ENCODE results near the gene CEBPE. TPM values are rescaled to one million over a fixed set of nuclear protein-coding genes. Genes with fewer than 3 reads are reported as not detected.
A peak's percentile ranks its signal among the peaks of the same experiment; 100 is the strongest.

The CEBPE gene
- polyA plus RNA-seq, 1 of the 3 experiments (the other 2 are of a cell fraction), result not detected

DNA sequence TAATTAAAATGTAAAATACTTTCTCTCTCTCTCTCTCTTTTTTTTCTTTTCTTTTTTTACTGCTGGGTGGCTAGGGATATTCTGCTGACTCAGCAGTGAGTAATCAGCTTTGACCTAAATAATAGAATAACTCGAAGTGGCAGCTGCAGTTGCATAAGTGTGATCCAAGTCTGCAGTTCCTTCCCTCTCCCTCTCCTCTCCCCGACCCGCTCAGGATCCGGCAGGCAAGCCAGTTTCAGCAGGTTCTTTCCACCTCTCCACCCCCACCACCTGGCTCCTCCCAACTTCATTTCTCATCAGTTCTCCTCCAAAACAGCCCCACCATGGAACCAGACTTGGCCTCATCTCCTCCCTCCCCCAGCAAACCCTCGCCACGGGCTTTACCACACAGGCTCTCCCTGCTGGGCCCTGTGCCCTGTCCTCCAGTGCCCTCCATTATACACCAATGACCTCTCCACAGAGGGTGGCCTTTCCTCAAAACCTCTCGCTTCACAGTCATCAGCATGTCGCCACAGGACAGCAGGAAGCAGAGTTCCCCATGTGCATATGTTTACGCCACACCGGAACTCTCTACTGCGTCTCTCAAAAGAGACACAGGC, 42.0 kb upstream of the CEBPE start:
- Histone ChIP-seq H3K27ac (ENCODE audit: low read depth in 2 of 2, low read length in 1 of 2) (no peak overlapping the region; a peak in 1 of 4 replicates), H3K27me3 (ENCODE audit: insufficient read depth) (no peaks in the 10 kb centered on the region), H3K4me1 (ENCODE audit: control insufficient read depth in 1 of 2, insufficient read depth in 2 of 2, low read depth in 1 of 2, low read length in 1 of 2) (peaks cover 0 to 17% of the 10 kb centered on the region in 2 experiments; a peak in 2 of 4 replicates), H3K9ac (no peak overlapping the region), H3K79me2 (ENCODE audit: insufficient read depth) (no peaks in the 10 kb centered on the region), H3K9me2 (no peaks in the 10 kb centered on the region), H4K20me1 (ENCODE audit: insufficient read depth) (no peaks in the 10 kb centered on the region), H3F3A (replicated peaks; ENCODE audit: insufficient read depth) (no peaks in the 10 kb centered on the region), H3K9me3 (no peaks in the 10 kb centered on the region), H3K4me3 (ENCODE audit: low read depth in 2 of 2, low read length in 1 of 2) (no peak overlapping the region), H3K4me2 (peak overlapping the region; percentile 31), H3K36me3 (replicated peaks in 1 of 2; ENCODE audit: control insufficient read depth in 1 of 2, insufficient read depth in 2 of 2, low read length in 1 of 2) (no peaks in the 10 kb centered on the region), H2AFZ (ENCODE audit: low read depth) (0 out of 2 replicates have a peak overlapping the region, but pooled peaks have one; percentile 48)
- CTCF ChIA-PET, result interaction anchor here (0.8 kb wide), 1 partner anchor 70 kb away, joined by 3 read pairs; no protein-coding TSS in a partner anchor
- no peak for DNase-seq
- 47% methylated on average over 11 of the region's 11 CpGs for WGBS (ENCODE audit: low lambda C conversion rate)
- TF ChIP-seq FOSL2 (IDR thresholded peaks at IDR 0.05; ENCODE audit: borderline replicate concordance, low read depth) (no peak), POLR2AphosphoS5 (IDR thresholded peaks at IDR 0.05; ENCODE audit: low read depth, low read length) (no peak), MXI1 (IDR thresholded peaks at IDR 0.05; ENCODE audit: low read depth, low read length) (no peak), MEF2A (IDR thresholded peaks at IDR 0.05; ENCODE audit: borderline replicate concordance, low read depth) (no peak), SMC3 (IDR thresholded peaks at IDR 0.05; ENCODE audit: low read depth, low read length) (no peak), RCOR1 (IDR thresholded peaks at IDR 0.05; ENCODE audit: low read length) (no peak), RXRA (IDR thresholded peaks at IDR 0.05; ENCODE audit: borderline replicate concordance, low read depth) (no peak), NRF1 (IDR thresholded peaks at IDR 0.05; ENCODE audit: low read depth, low read length) (no peak)
- POLR2A ChIA-PET, result no interaction called here

DNA sequence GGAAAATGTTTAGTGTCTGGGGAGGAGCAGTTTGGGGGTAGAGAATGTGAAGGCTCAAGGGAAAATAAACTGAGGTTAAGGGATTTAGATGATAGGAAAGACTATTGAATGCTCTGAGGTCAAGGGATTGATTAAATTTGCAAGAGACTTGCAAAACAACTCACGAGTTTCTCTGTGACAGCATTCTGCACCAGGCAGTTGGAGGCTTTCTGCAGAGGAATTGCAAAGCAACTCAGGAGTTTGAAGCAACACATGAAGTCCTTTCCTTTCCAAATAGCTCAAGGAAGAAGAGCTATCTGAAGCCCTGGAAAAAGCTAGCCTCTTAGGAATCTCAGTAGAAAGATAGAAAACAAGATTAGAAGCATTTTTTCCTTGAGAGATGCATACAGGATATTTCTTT, 40.5 kb upstream of the CEBPE start:
- POLR2A ChIA-PET, result no interaction called here
- no peaks in the 10 kb centered on the region for H4K20me1 ChIP-seq (ENCODE audit: insufficient read depth)
- no peak overlapping the region for H2AFZ ChIP-seq (ENCODE audit: low read depth)
- H3K4me2 ChIP-seq, result no peak overlapping the region
- no peaks in the 10 kb centered on the region for H3K9me2 ChIP-seq
- no peaks in the 10 kb centered on the region for H3K9me3 ChIP-seq
- H3K4me1 ChIP-seq (ENCODE audit: control insufficient read depth in 1 of 2, insufficient read depth in 2 of 2, low read depth in 1 of 2, low read length in 1 of 2), result peaks cover 0 to 30% of the 10 kb centered on the region in 2 experiments; a peak in 3 of 4 replicates
- H3F3A ChIP-seq (replicated peaks; ENCODE audit: insufficient read depth), result no peaks in the 10 kb centered on the region
- H3K4me3 ChIP-seq (ENCODE audit: low read depth in 2 of 2, low read length in 1 of 2), result no peak overlapping the region
- no peaks in the 10 kb centered on the region for H3K27me3 ChIP-seq (ENCODE audit: insufficient read depth)
- H3K36me3 ChIP-seq (replicated peaks in 1 of 2; ENCODE audit: control insufficient read depth in 1 of 2, insufficient read depth in 2 of 2, low read length in 1 of 2), result no peaks in the 10 kb centered on the region
- TF ChIP-seq, protein P1, sequence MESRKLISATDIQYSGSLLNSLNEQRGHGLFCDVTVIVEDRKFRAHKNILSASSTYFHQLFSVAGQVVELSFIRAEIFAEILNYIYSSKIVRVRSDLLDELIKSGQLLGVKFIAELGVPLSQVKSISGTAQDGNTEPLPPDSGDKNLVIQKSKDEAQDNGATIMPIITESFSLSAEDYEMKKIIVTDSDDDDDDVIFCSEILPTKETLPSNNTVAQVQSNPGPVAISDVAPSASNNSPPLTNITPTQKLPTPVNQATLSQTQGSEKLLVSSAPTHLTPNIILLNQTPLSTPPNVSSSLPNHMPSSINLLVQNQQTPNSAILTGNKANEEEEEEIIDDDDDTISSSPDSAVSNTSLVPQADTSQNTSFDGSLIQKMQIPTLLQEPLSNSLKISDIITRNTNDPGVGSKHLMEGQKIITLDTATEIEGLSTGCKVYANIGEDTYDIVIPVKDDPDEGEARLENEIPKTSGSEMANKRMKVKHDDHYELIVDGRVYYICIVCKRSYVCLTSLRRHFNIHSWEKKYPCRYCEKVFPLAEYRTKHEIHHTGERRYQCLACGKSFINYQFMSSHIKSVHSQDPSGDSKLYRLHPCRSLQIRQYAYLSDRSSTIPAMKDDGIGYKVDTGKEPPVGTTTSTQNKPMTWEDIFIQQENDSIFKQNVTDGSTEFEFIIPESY (IDR thresholded peaks at IDR 0.05; ENCODE audit: borderline replicate concordance, low read depth), result no peak
- TF ChIP-seq RCOR1 (IDR thresholded peaks at IDR 0.05; ENCODE audit: low read length), result no peak
- no peak for TF ChIP-seq MAX (IDR thresholded peaks at IDR 0.05; ENCODE audit: low read depth)
- TF ChIP-seq NRF1 (IDR thresholded peaks at IDR 0.05; ENCODE audit: low read depth, low read length), result no peak
- no peak for TF ChIP-seq YY1 (IDR thresholded peaks at IDR 0.05; ENCODE audit: low read depth)
- TF ChIP-seq MEF2A (IDR thresholded peaks at IDR 0.05; ENCODE audit: borderline replicate concordance, low read depth), result no peak
- TF ChIP-seq EZH2phosphoT487 (IDR thresholded peaks at IDR 0.05; ENCODE audit: borderline replicate concordance, low read depth), result no peak
- TF ChIP-seq SIN3A (IDR thresholded peaks at IDR 0.05; ENCODE audit: borderline replicate concordance, low read depth, low read length), result no peak
- H3K79me2 ChIP-seq (ENCODE audit: insufficient read depth), result no peaks in the 10 kb centered on the region
- no peak overlapping the region for H3K27ac ChIP-seq (ENCODE audit: low read depth in 2 of 2, low read length in 1 of 2)
- CTCF ChIA-PET, result interaction anchor here (1.0 to 1.2 kb wide), 2 partner anchors 27 to 39 kb away, joined by 4 to 6 read pairs; no protein-coding TSS in a partner anchor
- WGBS (ENCODE audit: low lambda C conversion rate), result 33% methylated on average over 1 of the region's 1 CpG
- no peak overlapping the region for H3K9ac ChIP-seq
- no peak for DNase-seq

Measured in SK-N-SH (cell line).